Measurements from ENCODE around the gene NCBP2. TPM values are rescaled to one million over a fixed set of nuclear protein-coding genes. Genes with fewer than 3 reads are reported as not detected.
"Not testable (repeated sequence)": the region's sequence is repeated elsewhere in the genome, so short reads cannot be mapped to it uniquely, and the experiment has no call there.

Gene NCBP2
- total RNA-seq, 1 donor from 2014 or later = 55.9 TPM

- DNase-seq (ENCODE audit: low spot score) = peak; percentile 85
Measured at GRCh38 chr3:196968233-196969133, 26.2 kb upstream of the NCBP2 start, which contains the start of gene PIGZ. TSS of gene PIGZ (minus strand) at chr3:196968833. CDS start at chr3:196952031, 16,802 bp downstream.

GRCh38 chr3:196967412-196968232, 25.3 kb upstream of the NCBP2 start:
- DNase-seq (ENCODE audit: low spot score) = no peak

GRCh38 chr3:196966526-196967401, 24.4 kb upstream of the NCBP2 start:
- peak; percentile 88 for DNase-seq (ENCODE audit: low spot score)

GRCh38 chr3:196965804-196966173, 23.5 kb upstream of the NCBP2 start:
- DNase-seq (ENCODE audit: low spot score) = peak; percentile 62

- no peak for DNase-seq (ENCODE audit: low spot score)
Measured at GRCh38 chr3:196965112-196965803, 22.9 kb upstream of the NCBP2 start.

- no peak for DNase-seq (ENCODE audit: low spot score)
Measured at GRCh38 chr3:196963631-196963953, 21.3 kb upstream of the NCBP2 start.

GRCh38 chr3:196962930-196963630, 20.8 kb upstream of the NCBP2 start:
- DNase-seq (ENCODE audit: low spot score) = no peak

GRCh38 chr3:196962108-196962929, 20.0 kb upstream of the NCBP2 start:
- peak; percentile 37 for DNase-seq (ENCODE audit: low spot score)

- DNase-seq (ENCODE audit: low spot score) = no peak
Measured at GRCh38 chr3:196954832-196955231, 12.5 kb upstream of the NCBP2 start.

GRCh38 chr3:196951371-196951770, 9.0 kb upstream of the NCBP2 start:
- DNase-seq (ENCODE audit: low spot score) = no peak

- DNase-seq (ENCODE audit: low spot score) = no peak
Measured at GRCh38 chr3:196949750-196950149, 7.4 kb upstream of the NCBP2 start.

- DNase-seq (ENCODE audit: low spot score) = no peak
Measured at GRCh38 chr3:196949285-196949619, 6.9 kb upstream of the NCBP2 start.

- no peak for DNase-seq (ENCODE audit: low spot score)
Measured at GRCh38 chr3:196948442-196949284, 6.3 kb upstream of the NCBP2 start.

GRCh38 chr3:196947860-196948441, 5.6 kb upstream of the NCBP2 start:
- no peak for DNase-seq (ENCODE audit: low spot score)

GRCh38 chr3:196947136-196947859, 5.0 kb upstream of the NCBP2 start:
- DNase-seq (ENCODE audit: low spot score) = no peak

GRCh38 chr3:196944037-196944790, 1.9 kb upstream of the NCBP2 start:
- DNase-seq (ENCODE audit: low spot score) = not testable (repeated sequence)

GRCh38 chr3:196942915-196943277, 568 bp upstream of the NCBP2 start:
- DNase-seq (ENCODE audit: low spot score) = no peak
